Measurements from ENCODE around the gene CCHCR1.

Gene CCHCR1

GRCh38 chr6:31144296-31144969 is 13.2 kb downstream of the CCHCR1 start:
- no peak for DNase-seq (ENCODE audit: low spot score)
- H3K4me3 ChIP-seq = no peak overlapping the region
- no peak for TF ChIP-seq CTCF (IDR thresholded peaks at IDR 0.05)
- no peak overlapping the region for H3K27ac ChIP-seq

GRCh38 chr6:31143148-31143547 is 14.5 kb downstream of the CCHCR1 start:
- Histone ChIP-seq H3K27ac (no peak overlapping the region), H3K4me3 (no peak overlapping the region)
- DNase-seq (ENCODE audit: low spot score) = no peak
- TF ChIP-seq CTCF (IDR thresholded peaks at IDR 0.05) = no peak

- Histone ChIP-seq H3K4me3 (no peak overlapping the region), H3K27ac (no peak overlapping the region)
- no peak for DNase-seq (ENCODE audit: low spot score)
- TF ChIP-seq CTCF (IDR thresholded peaks at IDR 0.05) = no peak
Observed at GRCh38 chr6:31142361-31142761, 15.2 kb downstream of the CCHCR1 start.

- no peak for TF ChIP-seq CTCF (IDR thresholded peaks at IDR 0.05)
- Histone ChIP-seq H3K4me3 (no peak overlapping the region), H3K27ac (no peak overlapping the region)
- no peak for DNase-seq (ENCODE audit: low spot score)
Observed at GRCh38 chr6:31140643-31141042, 17.0 kb downstream of the CCHCR1 start.

- no peak overlapping the region for H3K27ac ChIP-seq
- H3K4me3 ChIP-seq = no peak overlapping the region
- no peak for DNase-seq (ENCODE audit: low spot score)
- no peak for TF ChIP-seq CTCF (IDR thresholded peaks at IDR 0.05)
Observed at GRCh38 chr6:31139599-31139998, 18.0 kb downstream of the CCHCR1 start.

GRCh38 chr6:31138982-31139381 is 18.6 kb downstream of the CCHCR1 start, which contains the start of gene PSORS1C2:
Gene PSORS1C2 (minus strand): TSS chr6:31139066. CDS start chr6:31139026, 40 bp downstream.
- no peak within 1 kb of the TSS for H3K4me3 ChIP-seq
- no peak for TF ChIP-seq CTCF (IDR thresholded peaks at IDR 0.05)
- DNase-seq (ENCODE audit: low spot score) = no peak
- no peak within 1 kb of the TSS for H3K27ac ChIP-seq

GRCh38 chr6:31135710-31136109 is 21.9 kb downstream of the CCHCR1 start:
- no peak for DNase-seq (ENCODE audit: low spot score)
- H3K27ac ChIP-seq = no peak overlapping the region
- TF ChIP-seq CTCF (IDR thresholded peaks at IDR 0.05) = no peak

More at GRCh38 chr6:31135710-31136109, 21.9 kb downstream of the CCHCR1 start:
- H3K4me3 ChIP-seq = no peak overlapping the region
